Medulla oblongata (tissue), 1 donor: Measurements from ENCODE around the gene LCN12.

ENCODE experiments used
- DNase-seq: peaks from one replicate; pipeline ENCODE4 v3.0.0-alpha.2; 2015; ENCODE audit errors: extremely low spot score

The LCN12 gene

GRCh38 chr9:136945333-136946227 lies 6.5 kb upstream of the LCN12 start:
- no peak for DNase-seq

- DNase-seq: no peak
These were observed 5.6 kb upstream of the LCN12 start for GRCh38 chr9:136946228-136947027.

- DNase-seq: peak; percentile 59
These were observed 4.8 kb upstream of the LCN12 start for GRCh38 chr9:136947028-136947891.

- peak; percentile 79 for DNase-seq
These were observed 4.0 kb upstream of the LCN12 start for GRCh38 chr9:136947955-136948510.

GRCh38 chr9:136949239-136949816 lies 2.7 kb upstream of the LCN12 start:
- DNase-seq: peak; percentile 25

GRCh38 chr9:136949817-136950655 lies 2.0 kb upstream of the LCN12 start:
- DNase-seq: peak; percentile 97

GRCh38 chr9:136950656-136951276 lies 1.3 kb upstream of the LCN12 start:
- peak; percentile 52 for DNase-seq

- DNase-seq: peak; percentile 47
These were observed 313 bp downstream of the LCN12 start for GRCh38 chr9:136952321-136952850.

- DNase-seq: no peak
These were observed 1.1 kb downstream of the LCN12 start for GRCh38 chr9:136952876-136953770.

GRCh38 chr9:136953771-136954269 lies 1.7 kb downstream of the LCN12 start:
- no peak for DNase-seq

- no peak for DNase-seq
These were observed 2.4 kb downstream of the LCN12 start for GRCh38 chr9:136954270-136955083.

GRCh38 chr9:136955202-136955942 lies 3.3 kb downstream of the LCN12 start:
- DNase-seq: no peak

- DNase-seq: no peak
These were observed 3.9 kb downstream of the LCN12 start for GRCh38 chr9:136955943-136956335.

- DNase-seq: no peak
These were observed 4.5 kb downstream of the LCN12 start for GRCh38 chr9:136956604-136957003.

GRCh38 chr9:136957461-136957860 lies 5.4 kb downstream of the LCN12 start:
- no peak for DNase-seq

- DNase-seq: no peak
These were observed 5.8 kb downstream of the LCN12 start for GRCh38 chr9:136957901-136958300.

- no peak for DNase-seq
These were observed 6.4 kb downstream of the LCN12 start for GRCh38 chr9:136958473-136958872.
